CD4-positive, CD25-positive, alpha-beta regulatory T cell (primary cell): ENCODE measurements around the gene MORC2. TPM values are rescaled to one million over a fixed set of nuclear protein-coding genes. Genes with fewer than 3 reads are reported as not detected.
A peak's percentile ranks its signal among the peaks of the same experiment; 100 is the strongest.

Experiments used
- ATAC-seq, 2 donors: fragments of 150-1000 bp; cut with Tn5 transposase; one replicate each; pipeline ENCODE4 v1.10.0; 2021; ENCODE audit warnings: low read depth in 2 of 2, moderate number of reproducible peaks in 2 of 2, moderate library complexity in 1 of 2
- DNase-seq, 3 donors: peaks; one replicate each; pipeline versions ENCODE4 v3.0.0 to v3.0.0-alpha.2; 2012 to 2022; ENCODE audit warnings: mixed read lengths in 1 of 3
- H3K27ac ChIP-seq: one replicate; pipeline ENCODE4 v1.7.0; 2013; ENCODE audit warnings: mild to moderate bottlenecking, low read length; ENCODE audit not compliant: insufficient read depth, poor library complexity, severe bottlenecking
- H3K27me3 ChIP-seq: one replicate; pipeline ENCODE4 v1.7.0; 2013; ENCODE audit warnings: low read length; ENCODE audit not compliant: control insufficient read depth, insufficient read depth
- H3K36me3 ChIP-seq: one replicate; pipeline ENCODE4 v1.7.0; 2013; ENCODE audit warnings: mild to moderate bottlenecking, low read length, moderate library complexity; ENCODE audit not compliant: control insufficient read depth, insufficient read depth
- H3K4me1 ChIP-seq: 2 replicates; pipeline ENCODE4 v1.7.0; 2013; ENCODE audit warnings: mild to moderate bottlenecking, low read length; ENCODE audit not compliant: insufficient read depth, control insufficient read depth, poor library complexity, severe bottlenecking
- H3K4me3 ChIP-seq: one replicate; pipeline ENCODE4 v1.7.0; 2013; ENCODE audit warnings: low read depth, mild to moderate bottlenecking, low read length, moderate library complexity
- H3K9me3 ChIP-seq, 2 experiments: 1 replicate in 1 of 2; 2 replicates in 1 of 2; pipeline ENCODE4 v1.7.0; 2013; ENCODE audit warnings: low read length in 2 of 2, mild to moderate bottlenecking in 1 of 2, moderate library complexity in 1 of 2; ENCODE audit not compliant: control insufficient read depth in 2 of 2
- H3K27ac Mint-ChIP-seq, 3 donors: one replicate each; pipeline ENCODE4 v1.8.0; 2020 to 2022; ENCODE audit warnings: mild to moderate bottlenecking in 3 of 3, mixed read lengths in 3 of 3, moderate library complexity in 2 of 3
- H3K27me3 Mint-ChIP-seq: one replicate; pipeline ENCODE4 v1.8.0; 2022; ENCODE audit warnings: mild to moderate bottlenecking, mixed read lengths
- H3K36me3 Mint-ChIP-seq: one replicate; pipeline ENCODE4 v1.8.0; 2020; ENCODE audit warnings: mixed read lengths
- H3K4me1 Mint-ChIP-seq, 4 donors: one replicate each; pipeline ENCODE4 v1.8.0; 2020 to 2022; ENCODE audit warnings: mixed read lengths in 4 of 4, mild to moderate bottlenecking in 1 of 4
- H3K4me3 Mint-ChIP-seq, 4 donors: one replicate each; pipeline ENCODE4 v1.8.0; 2020 to 2022; ENCODE audit warnings: mild to moderate bottlenecking in 4 of 4, mixed read lengths in 4 of 4, moderate library complexity in 3 of 4
- H3K9me3 Mint-ChIP-seq, 7 donors: one replicate each; pipeline ENCODE4 v1.8.0; 2020 to 2022; ENCODE audit warnings: mixed read lengths in 7 of 7, mild to moderate bottlenecking in 3 of 7, moderate library complexity in 2 of 7
- polyA plus RNA-seq, 4 donors: library from polyadenylated mRNA; unstranded; fragments of 300-500 nt; fragmentation: Illumina TruSeq; gene quantifications; one replicate each; pipeline ENCODE4 v1.2.3, GENCODE V29; 2021
- total RNA-seq: library from RNA; stranded (reverse); gene quantifications from one replicate; pipeline ENCODE4 v1.2.3, GENCODE V29; 2022

MORC2 gene
- total and polyA plus RNA-seq, 5 donors from 2014 or later: 7.6 to 39.0 (median 16.4) TPM

DNA sequence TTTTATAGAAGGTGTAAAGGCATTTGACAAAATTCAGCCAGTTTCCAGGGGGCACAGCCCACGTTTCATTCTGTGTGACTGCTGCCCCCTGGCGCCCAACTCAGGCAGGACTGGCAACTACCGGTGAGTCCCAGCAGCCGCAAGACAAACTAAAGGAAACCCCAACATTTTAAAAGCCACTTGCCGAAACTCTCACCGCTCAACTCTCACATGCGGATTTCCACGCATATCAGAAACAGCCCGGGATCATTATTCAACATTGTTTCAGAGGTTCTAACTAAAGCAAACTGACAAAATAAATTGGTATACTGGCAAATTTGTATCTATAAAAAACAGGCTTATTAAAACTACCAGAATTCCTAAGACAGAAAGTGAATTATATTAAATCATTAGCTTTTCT, 48.2 kb downstream of the MORC2 start:
- peak; percentile 64 to 73 for ATAC-seq
- Histone ChIP-seq H3K27me3 (no peaks in the 10 kb centered on the region), H3K4me3 (peak overlapping the region; percentile 77), H3K4me1 (peaks cover 14% of the 10 kb centered on the region), H3K36me3 (peaks cover 8% of the 10 kb centered on the region), H3K9me3 (peaks cover 5 to 8% of the 10 kb centered on the region in 2 experiments), H3K27ac (no peak overlapping the region)
- Mint-ChIP-seq H3K4me1 (peaks cover 5 to 28% (median 15%) of the 10 kb centered on the region in 4 donors), H3K4me3 (peak overlapping the region; percentile 81 to 96 (median 84)), H3K9me3 (peaks cover 0 to under 1% (median 0%) of the 10 kb centered on the region in 7 donors), H3K27ac (peak overlapping the region; percentile 11 to 63 (median 53)), H3K27me3 (peaks cover 4% of the 10 kb centered on the region), H3K36me3 (peaks cover 13% of the 10 kb centered on the region)
- peak; percentile 71 to 82 (median 78) for DNase-seq

DNA sequence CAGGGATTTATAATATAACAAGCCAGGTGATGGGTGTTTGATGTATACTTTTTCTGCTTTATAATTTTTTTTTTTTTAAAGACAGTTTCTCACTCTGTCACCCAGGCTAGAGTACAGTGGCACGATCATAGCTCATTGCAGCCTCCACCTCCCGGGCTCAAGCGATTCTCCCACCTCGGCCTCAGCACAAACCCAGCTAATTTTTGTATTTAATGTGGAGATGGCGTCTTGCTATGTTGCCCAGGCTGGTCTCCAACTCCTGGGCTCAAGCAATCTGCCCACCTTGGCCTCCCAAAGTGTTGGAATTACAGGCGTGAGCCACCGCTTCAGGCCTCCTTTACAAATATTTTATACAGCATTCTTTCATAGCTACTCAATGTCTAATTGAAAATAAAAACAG, 48.6 kb downstream of the MORC2 start:
- H3K9me3 Mint-ChIP-seq: peaks cover 0 to 1% (median 0%) of the 10 kb centered on the region in 7 donors
- peaks cover 14% of the 10 kb centered on the region for H3K4me1 ChIP-seq
- peaks cover 5 to 8% of the 10 kb centered on the region in 2 experiments for H3K9me3 ChIP-seq
- no peak overlapping the region for H3K27ac ChIP-seq
- DNase-seq (no peak), ATAC-seq (no peak)
- peak overlapping the region in 1 of 3 donors; percentile 53 for H3K27ac Mint-ChIP-seq
- peaks cover 8% of the 10 kb centered on the region for H3K36me3 Mint-ChIP-seq
- H3K27me3 ChIP-seq: no peaks in the 10 kb centered on the region
- H3K36me3 ChIP-seq: peaks cover 6% of the 10 kb centered on the region
- peaks cover 5 to 28% (median 14%) of the 10 kb centered on the region in 4 donors for H3K4me1 Mint-ChIP-seq
- H3K27me3 Mint-ChIP-seq: peaks cover 4% of the 10 kb centered on the region
- no peak overlapping the region for H3K4me3 ChIP-seq
- peak overlapping the region in 2 of 4 donors; percentile 58 to 82 for H3K4me3 Mint-ChIP-seq

DNA sequence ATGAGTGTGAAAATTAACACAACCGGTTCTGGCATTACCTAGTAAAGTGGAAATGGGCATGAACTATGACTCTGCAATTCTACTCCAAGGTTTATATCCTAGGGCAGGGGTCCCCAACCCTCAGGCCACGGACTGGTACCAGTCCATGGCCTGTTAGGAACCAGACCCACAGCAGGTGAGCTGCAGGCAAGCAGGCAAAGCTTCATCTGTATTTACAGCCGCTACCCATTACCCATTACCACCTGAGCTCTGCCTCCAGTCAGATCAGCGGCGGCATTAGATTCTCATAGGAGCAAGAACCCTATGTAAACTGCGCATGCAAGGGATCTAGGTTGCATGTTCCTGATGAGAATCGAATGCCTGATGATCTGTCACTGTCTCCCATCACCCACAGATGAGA, 49.8 kb downstream of the MORC2 start:
- Histone ChIP-seq H3K4me3 (no peak overlapping the region), H3K36me3 (no peaks in the 10 kb centered on the region), H3K4me1 (peaks cover 14% of the 10 kb centered on the region), H3K27ac (no peak overlapping the region), H3K9me3 (peaks cover 5 to 8% of the 10 kb centered on the region in 2 experiments), H3K27me3 (no peaks in the 10 kb centered on the region)
- H3K36me3 Mint-ChIP-seq: peaks cover 3% of the 10 kb centered on the region
- peaks cover 0 to 1% (median 0%) of the 10 kb centered on the region in 7 donors for H3K9me3 Mint-ChIP-seq
- ATAC-seq (no peak), DNase-seq (no peak)
- H3K4me3 Mint-ChIP-seq: no peak overlapping the region
- no peak overlapping the region for H3K27ac Mint-ChIP-seq
- H3K4me1 Mint-ChIP-seq: peaks cover 5 to 25% (median 13%) of the 10 kb centered on the region in 4 donors
- peaks cover 4% of the 10 kb centered on the region for H3K27me3 Mint-ChIP-seq

DNA sequence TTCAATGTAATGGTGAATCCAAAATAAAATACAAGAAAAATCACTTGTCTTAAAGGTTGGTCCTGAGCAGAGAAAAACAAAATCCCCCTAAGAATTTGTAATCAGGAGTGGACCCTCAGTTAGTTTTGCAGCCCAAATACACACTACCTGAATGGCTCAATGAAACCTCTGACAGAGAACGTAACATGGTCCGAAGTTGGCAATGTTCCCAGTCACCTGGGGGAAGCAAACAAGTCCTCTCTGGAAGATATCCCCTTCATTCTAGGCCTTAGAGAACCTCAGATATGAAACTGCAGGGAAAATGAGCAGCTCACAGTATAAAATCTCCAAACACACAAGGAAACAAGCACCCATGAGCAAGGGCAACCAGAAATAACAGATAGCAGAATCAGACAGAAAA, 58.2 kb downstream of the MORC2 start:
- no peak for DNase-seq
- no peaks in the 10 kb centered on the region for H3K27me3 ChIP-seq
- H3K4me3 ChIP-seq: no peak overlapping the region
- no peak for ATAC-seq
- no peaks in the 10 kb centered on the region for H3K4me1 ChIP-seq
- peaks cover 0 to under 1% of the 10 kb centered on the region in 2 experiments for H3K9me3 ChIP-seq
- peaks cover 12% of the 10 kb centered on the region for H3K36me3 ChIP-seq
- H3K4me3 Mint-ChIP-seq: no peak overlapping the region
- no peak overlapping the region for H3K27ac ChIP-seq
- H3K36me3 Mint-ChIP-seq: peaks cover 6% of the 10 kb centered on the region
- no peak overlapping the region for H3K27ac Mint-ChIP-seq
- H3K9me3 Mint-ChIP-seq: peaks cover 0 to 4% (median under 1%) of the 10 kb centered on the region in 7 donors
- H3K27me3 Mint-ChIP-seq: no peaks in the 10 kb centered on the region
- peaks cover 0 to 4% (median under 1%) of the 10 kb centered on the region in 4 donors for H3K4me1 Mint-ChIP-seq

DNA sequence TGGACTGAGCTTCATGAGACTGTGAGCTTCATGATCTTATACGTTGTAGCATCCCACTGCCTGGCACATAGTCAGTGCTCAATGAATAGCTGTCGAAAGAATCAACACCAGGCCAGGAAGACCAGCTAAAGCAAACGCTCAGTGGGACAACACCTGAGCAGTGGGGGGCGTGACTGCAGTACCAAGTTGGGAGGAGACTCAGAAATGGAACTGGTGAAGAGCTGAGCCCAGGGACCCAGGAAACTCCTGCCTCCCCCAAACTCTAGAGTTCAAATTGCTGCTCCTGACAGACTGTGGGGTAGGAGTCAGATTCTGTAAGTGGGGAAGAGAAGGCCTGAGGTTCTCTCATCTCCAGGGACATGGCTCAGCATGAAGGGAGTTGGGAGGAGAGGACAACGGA, 59.3 kb downstream of the MORC2 start:
- peaks cover 0 to 4% (median 0%) of the 10 kb centered on the region in 7 donors for H3K9me3 Mint-ChIP-seq
- H3K4me1 Mint-ChIP-seq: peaks cover 0 to 4% (median under 1%) of the 10 kb centered on the region in 4 donors
- H3K36me3 Mint-ChIP-seq: peaks cover 6% of the 10 kb centered on the region
- DNase-seq (no peak), ATAC-seq (no peak)
- H3K4me3 Mint-ChIP-seq: no peak overlapping the region
- no peak overlapping the region for H3K4me3 ChIP-seq
- no peaks in the 10 kb centered on the region for H3K27me3 Mint-ChIP-seq
- peak overlapping the region in 1 of 3 donors; percentile 46 for H3K27ac Mint-ChIP-seq
- H3K4me1 ChIP-seq: no peaks in the 10 kb centered on the region
- H3K27ac ChIP-seq: no peak overlapping the region
- peaks cover 15% of the 10 kb centered on the region for H3K36me3 ChIP-seq
- H3K9me3 ChIP-seq: no peaks in the 10 kb centered on the region
- H3K27me3 ChIP-seq: no peaks in the 10 kb centered on the region

DNA sequence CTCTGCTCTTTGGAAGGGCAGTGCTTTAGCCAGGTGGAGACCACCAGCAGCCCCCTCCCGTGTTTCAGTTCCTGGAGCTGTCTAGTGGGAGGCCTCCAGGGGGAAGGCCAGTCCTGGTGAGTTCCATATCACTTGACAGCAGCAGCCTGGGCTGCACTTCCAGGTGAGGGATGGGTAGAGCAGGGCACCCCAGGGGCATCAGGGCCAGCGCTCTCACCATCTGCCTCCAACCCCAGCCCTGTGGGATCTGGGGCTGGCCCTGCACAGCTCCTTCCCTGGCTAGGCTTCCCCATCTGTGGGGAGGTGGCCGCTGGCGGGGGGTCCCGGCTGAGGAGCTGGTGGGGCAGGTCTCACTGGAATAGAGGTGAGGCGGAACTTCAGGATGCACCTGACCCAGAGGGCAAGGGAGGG, 60.5 kb downstream of the MORC2 start:
- Mint-ChIP-seq H3K27me3 (no peaks in the 10 kb centered on the region), H3K4me1 (peaks cover 0 to 4% (median 2%) of the 10 kb centered on the region in 4 donors), H3K9me3 (peaks cover 0 to 4% (median 0%) of the 10 kb centered on the region in 7 donors), H3K36me3 (peaks cover 11% of the 10 kb centered on the region), H3K4me3 (no peak overlapping the region), H3K27ac (no peak overlapping the region)
- H3K4me3 ChIP-seq: no peak overlapping the region
- no peak for ATAC-seq
- peaks cover 18% of the 10 kb centered on the region for H3K36me3 ChIP-seq
- no peak overlapping the region for H3K27ac ChIP-seq
- no peaks in the 10 kb centered on the region for H3K27me3 ChIP-seq
- DNase-seq: no peak
- no peaks in the 10 kb centered on the region for H3K4me1 ChIP-seq
- H3K9me3 ChIP-seq: no peaks in the 10 kb centered on the region

DNA sequence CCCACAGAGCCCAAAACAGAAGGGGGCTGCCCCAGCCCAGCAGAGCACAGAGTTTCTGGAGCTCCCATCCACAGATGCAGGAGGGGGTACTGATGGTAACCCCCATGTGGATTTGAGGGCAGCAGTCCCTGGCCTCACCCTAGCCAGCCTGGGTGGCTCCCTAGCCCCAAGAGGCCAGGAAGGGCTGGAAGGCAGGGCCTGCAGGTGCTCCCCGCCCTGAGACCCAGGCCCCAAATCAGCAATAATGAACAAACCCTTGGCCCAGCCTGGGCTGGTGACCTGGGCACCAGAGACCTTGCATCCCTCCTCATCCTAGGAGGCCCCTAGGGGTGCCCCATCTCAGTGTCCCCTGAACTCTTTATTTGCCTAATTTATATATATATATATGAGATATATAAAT, 61.6 kb downstream of the MORC2 start:
- no peaks in the 10 kb centered on the region for H3K27me3 ChIP-seq
- H3K4me3 Mint-ChIP-seq: no peak overlapping the region
- no peak for DNase-seq
- no peaks in the 10 kb centered on the region for H3K9me3 ChIP-seq
- H3K36me3 Mint-ChIP-seq: peaks cover 21% of the 10 kb centered on the region
- no peaks in the 10 kb centered on the region for H3K27me3 Mint-ChIP-seq
- H3K4me3 ChIP-seq: no peak overlapping the region
- no peak overlapping the region for H3K27ac ChIP-seq
- no peak for ATAC-seq
- H3K4me1 Mint-ChIP-seq: peaks cover 0 to 9% (median 3%) of the 10 kb centered on the region in 4 donors
- peaks cover 27% of the 10 kb centered on the region for H3K36me3 ChIP-seq
- no peak overlapping the region for H3K27ac Mint-ChIP-seq
- H3K4me1 ChIP-seq: no peaks in the 10 kb centered on the region
- peaks cover 0 to 5% (median 0%) of the 10 kb centered on the region in 7 donors for H3K9me3 Mint-ChIP-seq

DNA sequence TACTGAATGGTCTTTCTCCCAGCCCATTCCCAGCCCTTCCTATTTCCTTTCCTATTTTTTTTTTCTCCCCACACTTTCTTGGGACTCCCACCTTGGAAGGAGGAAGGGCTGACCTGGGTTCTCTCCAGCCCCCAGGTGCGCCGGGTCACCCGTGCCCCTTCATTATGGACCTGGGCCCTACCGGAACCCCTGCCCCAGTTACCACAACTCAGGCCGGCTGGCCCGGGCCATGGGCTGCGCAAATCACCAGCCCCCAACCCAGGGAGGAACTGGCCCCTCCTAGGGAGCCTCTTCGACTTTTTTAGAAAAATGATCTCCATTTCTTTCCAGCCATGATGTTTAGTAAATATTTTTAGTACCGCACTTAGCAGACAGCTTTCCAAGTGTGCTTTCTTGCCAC, 62.2 kb downstream of the MORC2 start:
- no peak overlapping the region for H3K27ac Mint-ChIP-seq
- H3K27me3 ChIP-seq: no peaks in the 10 kb centered on the region
- H3K36me3 ChIP-seq: peaks cover 28% of the 10 kb centered on the region
- H3K4me3 Mint-ChIP-seq: no peak overlapping the region
- no peaks in the 10 kb centered on the region for H3K9me3 ChIP-seq
- H3K4me1 ChIP-seq: no peaks in the 10 kb centered on the region
- no peak overlapping the region for H3K4me3 ChIP-seq
- no peaks in the 10 kb centered on the region for H3K27me3 Mint-ChIP-seq
- no peak for DNase-seq
- peaks cover 0 to 5% (median 0%) of the 10 kb centered on the region in 7 donors for H3K9me3 Mint-ChIP-seq
- ATAC-seq: no peak
- no peak overlapping the region for H3K27ac ChIP-seq
- peaks cover 23% of the 10 kb centered on the region for H3K36me3 Mint-ChIP-seq
- H3K4me1 Mint-ChIP-seq: peaks cover 0 to 10% (median 3%) of the 10 kb centered on the region in 4 donors
